ENCODE measurements around the gene CREB5. TPM values are rescaled to one million over a fixed set of nuclear protein-coding genes. Genes with fewer than 3 reads are reported as not detected.

CREB5 gene
- total and polyA plus RNA-seq, 2 of the 8 experiments (the other 6 are each of a cell fraction or from before 2014, with no cell fraction given) = 2.4 to 2.7 TPM

DNA sequence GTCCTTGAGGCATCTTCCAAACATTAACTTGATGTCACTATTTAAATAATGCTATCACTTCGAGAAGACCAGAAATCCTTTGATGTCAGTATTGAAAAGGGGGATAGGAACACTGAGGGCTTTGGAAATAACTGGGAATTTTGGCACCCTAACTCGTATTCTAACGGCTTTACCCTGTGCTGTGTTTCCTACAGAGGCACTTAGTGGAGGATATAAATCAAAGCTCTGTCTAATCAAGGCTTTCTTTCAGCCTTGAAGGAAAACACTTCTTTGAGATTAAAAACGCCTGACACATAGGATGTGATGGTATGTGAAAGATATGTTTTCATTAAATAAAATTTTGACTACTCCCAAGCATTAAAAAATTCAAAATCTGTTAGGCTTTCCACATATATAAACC, 62.3 kb downstream of the CREB5 start:
- CTCF ChIA-PET (ENCODE audit: partially characterized antibody) = interaction anchor here (1.0 kb wide), 1 partner anchor 27 kb away, joined by 3 read pairs; no protein-coding TSS in a partner anchor
- Histone ChIP-seq H2BK15ac (ENCODE audit: low read length) (no peak overlapping the region), H3K27me3 (replicated peaks in 1 of 4; ENCODE audit: control insufficient read depth in 3 of 4, extremely low read depth in 1 of 4, insufficient read depth in 3 of 4, low read length in 3 of 4) (no peaks in the 10 kb centered on the region), H3K4me3 (ENCODE audit: extremely low read depth in 1 of 4, insufficient read depth in 2 of 4, low read depth in 3 of 4, low read length in 4 of 4) (no peak overlapping the region), H2AK5ac (ENCODE audit: low read depth, low read length) (no peak overlapping the region), H2BK12ac (ENCODE audit: low read depth, low read length) (no peak overlapping the region), H3K4me1 (replicated peaks in 1 of 4; ENCODE audit: control insufficient read depth in 3 of 4, insufficient read depth in 4 of 4, low read length in 3 of 4) (peaks cover 0 to 3% (median 0%) of the 10 kb centered on the region in 4 experiments; a peak in 1 of 7 replicates), H3K23me2 (ENCODE audit: low read depth, low read length) (no peaks in the 10 kb centered on the region), H4K8ac (ENCODE audit: extremely low read depth, insufficient read depth, low read length) (no peak overlapping the region), H3K4ac (replicated peaks; ENCODE audit: insufficient read length, low read depth, low read length) (no peak overlapping the region), H3K18ac (ENCODE audit: extremely low read depth, low read length) (no peak overlapping the region), H3K9ac (replicated peaks in 1 of 4; ENCODE audit: extremely low read depth in 1 of 4, low read depth in 3 of 4, low read length in 3 of 4) (no peak overlapping the region), H2BK120ac (replicated peaks; ENCODE audit: low read depth, low read length) (no peak overlapping the region), H4K91ac (replicated peaks; ENCODE audit: insufficient read length, low read length) (no peak overlapping the region), H3K9me3 (ENCODE audit: insufficient read depth in 2 of 2, low read depth in 1 of 2, low read length in 1 of 2) (no peaks in the 10 kb centered on the region), H3K79me1 (ENCODE audit: low read depth, low read length) (no peaks in the 10 kb centered on the region), H2BK5ac (ENCODE audit: low read depth, low read length) (no peak overlapping the region), H3K23ac (ENCODE audit: insufficient read length) (no peak overlapping the region), H4K20me1 (replicated peaks in 1 of 2; ENCODE audit: control insufficient read depth in 1 of 2, insufficient read depth in 2 of 2, low read length in 2 of 2) (no peaks in the 10 kb centered on the region), H3K36me3 (ENCODE audit: control insufficient read depth in 2 of 4, insufficient read depth in 4 of 4, low read length in 3 of 4) (no peaks in the 10 kb centered on the region), H3K27ac (ENCODE audit: low read depth, low read length) (no peak overlapping the region), H2BK20ac (ENCODE audit: low read length) (no peak overlapping the region), H3K14ac (ENCODE audit: insufficient read length) (no peak overlapping the region), H3K79me2 (ENCODE audit: control insufficient read depth in 1 of 2, insufficient read depth in 2 of 2, low read length in 2 of 2) (no peaks in the 10 kb centered on the region), H3K56ac (replicated peaks; ENCODE audit: insufficient read length, low read depth, low read length) (no peak overlapping the region), H2AFZ (ENCODE audit: low read length) (no peak overlapping the region), H3K4me2 (ENCODE audit: insufficient read depth in 1 of 2, low read depth in 2 of 2, low read length in 2 of 2) (no peak overlapping the region), H4K5ac (ENCODE audit: insufficient read length, low read depth, low read length) (no peak overlapping the region)
- TF ChIP-seq RAD21 (IDR thresholded peaks at IDR 0.05 in 1 of 2, conservative IDR thresholded peaks at IDR 0.05 in 1 of 2; ENCODE audit: low read depth in 2 of 2, low read length in 2 of 2) = no peak
- no peak for TF ChIP-seq FOSL1 (IDR thresholded peaks at IDR 0.05; ENCODE audit: insufficient read depth, low read depth, low read length)
- no peak for TF ChIP-seq EP300 (IDR thresholded peaks at IDR 0.05; ENCODE audit: borderline replicate concordance in 1 of 2, low read depth in 2 of 2, low read length in 2 of 2)
- TF ChIP-seq ASH2L (IDR thresholded peaks at IDR 0.05; ENCODE audit: low read length) = no peak
- TF ChIP-seq CEBPB (IDR thresholded peaks at IDR 0.05; ENCODE audit: low read depth, low read length) = no peak
- TF ChIP-seq CTBP2 (IDR thresholded peaks at IDR 0.05; ENCODE audit: borderline replicate concordance, insufficient read depth, insufficient read length, low read length) = no peak
- TF ChIP-seq SIRT6 (IDR thresholded peaks at IDR 0.05; ENCODE audit: low read length) = no peak
- no peak for TF ChIP-seq POU5F1 (IDR thresholded peaks at IDR 0.05; ENCODE audit: low read depth, low read length)
- TF ChIP-seq SIX5 (IDR thresholded peaks at IDR 0.05; ENCODE audit: low read depth, low read length) = no peak
- TF ChIP-seq, protein P1, sequence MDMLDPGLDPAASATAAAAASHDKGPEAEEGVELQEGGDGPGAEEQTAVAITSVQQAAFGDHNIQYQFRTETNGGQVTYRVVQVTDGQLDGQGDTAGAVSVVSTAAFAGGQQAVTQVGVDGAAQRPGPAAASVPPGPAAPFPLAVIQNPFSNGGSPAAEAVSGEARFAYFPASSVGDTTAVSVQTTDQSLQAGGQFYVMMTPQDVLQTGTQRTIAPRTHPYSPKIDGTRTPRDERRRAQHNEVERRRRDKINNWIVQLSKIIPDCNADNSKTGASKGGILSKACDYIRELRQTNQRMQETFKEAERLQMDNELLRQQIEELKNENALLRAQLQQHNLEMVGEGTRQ (IDR thresholded peaks at IDR 0.05; ENCODE audit: low read length) = no peak
- no peak for TF ChIP-seq KDM1A (IDR thresholded peaks at IDR 0.05; ENCODE audit: borderline replicate concordance, low read length)
- POLR2A ChIA-PET (ENCODE audit: partially characterized antibody) = no interaction called here
- FAIRE-seq = no peak
- no peak for DNase-seq (ENCODE audit: low read depth in 1 of 2, low spot score in 2 of 2)
- WGBS, 2 experiments (ENCODE audit: extremely low coverage in 1 of 2, insufficient coverage in 1 of 2, insufficient read length in 1 of 2, insufficient replicate concordance in 2 of 2, low coverage in 1 of 2, low lambda C conversion rate in 2 of 2, missing lambda C conversion rate in 1 of 2) = 87% methylated on average over 4 of the region's 4 CpGs; no CpG with 5 or more reads in 1 of the 2 experiments
